Activated T-cell treated with anti-CD3 and anti-CD28 coated beads, Interleukin-2, amount 50 U/mL, for 4 hours (primary cell): ENCODE data around the gene KRT71. TPM values are rescaled to one million over a fixed set of nuclear protein-coding genes. Genes with fewer than 3 reads are reported as not detected.

Source experiments
- ATAC-seq, 2 donors: fragments of 200-7000 bp; cut with Tn5 transposase; one replicate each; pipeline ENCODE4 v1.10.0; 2021
- DNase-seq: peaks from one replicate; pipeline ENCODE4 v3.0.0-alpha.2; 2020
- H3K27me3 Mint-ChIP-seq: one replicate; pipeline ENCODE4 v1.8.0; 2021; ENCODE audit warnings: low read depth, mixed read lengths
- H3K36me3 Mint-ChIP-seq: one replicate; pipeline ENCODE4 v1.8.0; 2022; ENCODE audit warnings: mixed read lengths; ENCODE audit not compliant: insufficient read depth
- H3K4me1 Mint-ChIP-seq: one replicate; pipeline ENCODE4 v1.8.0; 2021; ENCODE audit warnings: low read depth, mixed read lengths
- H3K4me3 Mint-ChIP-seq: one replicate; pipeline ENCODE4 v1.8.0; 2021; ENCODE audit warnings: mild to moderate bottlenecking, moderate library complexity, mixed read lengths
- H3K9me3 Mint-ChIP-seq: one replicate; pipeline ENCODE4 v1.8.0; 2021; ENCODE audit warnings: mixed read lengths
- total RNA-seq, 3 donors: library from RNA; stranded (reverse); gene quantifications; one replicate each; pipeline ENCODE4 v1.2.1, GENCODE V29; 2021

KRT71 gene
- total RNA-seq, 3 donors from 2014 or later, result not detected

- Mint-ChIP-seq H3K4me3 (no peak overlapping the region), H3K9me3 (no peaks in the 10 kb centered on the region), H3K36me3 (no peaks in the 10 kb centered on the region), H3K27me3 (peaks cover 29% of the 10 kb centered on the region), H3K4me1 (no peaks in the 10 kb centered on the region)
- no peak for DNase-seq
- ATAC-seq, result no peak
These were observed 56.9 kb downstream of the KRT71 start for GRCh38 chr12:52496054-52496453.

- ATAC-seq (no peak), DNase-seq (no peak)
- H3K9me3 Mint-ChIP-seq, result no peaks in the 10 kb centered on the region
- H3K4me1 Mint-ChIP-seq, result no peaks in the 10 kb centered on the region
- no peaks in the 10 kb centered on the region for H3K36me3 Mint-ChIP-seq
- peaks cover 29% of the 10 kb centered on the region for H3K27me3 Mint-ChIP-seq
- H3K4me3 Mint-ChIP-seq, result no peak overlapping the region
These were observed 57.6 kb downstream of the KRT71 start for GRCh38 chr12:52495389-52495788.

GRCh38 chr12:52494518-52494917, 58.4 kb downstream of the KRT71 start:
- Mint-ChIP-seq H3K4me1 (no peaks in the 10 kb centered on the region), H3K4me3 (no peak overlapping the region), H3K36me3 (no peaks in the 10 kb centered on the region), H3K9me3 (no peaks in the 10 kb centered on the region), H3K27me3 (peaks cover 29% of the 10 kb centered on the region)
- DNase-seq (no peak), ATAC-seq (no peak)

DNA sequence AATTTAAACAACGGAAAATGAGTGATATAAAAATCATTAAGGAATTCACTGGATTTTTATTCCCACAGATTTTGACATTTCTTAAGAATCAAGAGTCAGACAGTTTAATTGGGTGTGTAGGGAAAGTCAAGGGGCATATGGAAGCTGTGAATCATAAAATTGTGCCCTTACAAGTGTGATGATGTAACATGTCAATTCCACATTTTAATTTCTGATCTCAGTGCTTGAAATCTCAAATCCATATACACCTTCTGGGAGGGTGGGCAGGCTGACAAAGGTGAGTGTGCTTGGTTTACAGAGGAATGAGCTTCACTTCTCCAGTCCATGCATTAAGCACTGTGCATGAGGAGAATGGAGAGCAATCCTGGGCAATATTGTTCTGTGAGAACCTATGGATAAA, 58.8 kb downstream of the KRT71 start:
- H3K4me1 Mint-ChIP-seq, result no peaks in the 10 kb centered on the region
- DNase-seq (no peak), ATAC-seq (no peak)
- no peaks in the 10 kb centered on the region for H3K9me3 Mint-ChIP-seq
- no peak overlapping the region for H3K4me3 Mint-ChIP-seq
- no peaks in the 10 kb centered on the region for H3K36me3 Mint-ChIP-seq
- peaks cover 29% of the 10 kb centered on the region for H3K27me3 Mint-ChIP-seq

Other genes starting within 250 kb of the KRT71 start
- gene KRT83, start 231.7 kb downstream of the KRT71 start, total RNA-seq, result not detected
- not detected for gene KRT85, start 185.7 kb downstream of the KRT71 start, total RNA-seq
- not detected for gene KRT84, start 167.5 kb downstream of the KRT71 start, total RNA-seq
- gene KRT82, start 146.8 kb downstream of the KRT71 start, total RNA-seq, result not detected
- gene KRT75, start 118.8 kb downstream of the KRT71 start, total RNA-seq, result not detected
- not detected for gene KRT6B, start 101.0 kb downstream of the KRT71 start, total RNA-seq
- gene KRT6C, start 79.3 kb downstream of the KRT71 start, total RNA-seq, result not detected
- not detected for gene KRT6A, start 59.9 kb downstream of the KRT71 start, total RNA-seq
- not detected for gene KRT5, start 32.8 kb downstream of the KRT71 start, total RNA-seq
- not detected for gene KRT74, start 20.7 kb upstream of the KRT71 start, total RNA-seq
- gene KRT72, start 48.3 kb upstream of the KRT71 start, total RNA-seq, result under 1 TPM; 0.11 to 0.38 (median 0.20) TPM
- gene KRT73, start 65.4 kb upstream of the KRT71 start, total RNA-seq, result under 1 TPM; 0.16 to 0.23 (median 0.22) TPM
- not detected for gene KRT2, start 99.1 kb upstream of the KRT71 start, total RNA-seq
- gene KRT1, start 127.3 kb upstream of the KRT71 start, total RNA-seq, result under 1 TPM in 1 of 3 donors, not detected in 2; 0.37 TPM
- gene KRT77, start 150.4 kb upstream of the KRT71 start, total RNA-seq, result not detected
- not detected for gene KRT76, start 224.2 kb upstream of the KRT71 start, total RNA-seq
- not detected for gene KRT3, start 243.0 kb upstream of the KRT71 start, total RNA-seq